ENCODE data around the gene TEDC1.
"Not testable (repeated sequence)": the region's sequence is repeated elsewhere in the genome, so short reads cannot be mapped to it uniquely, and the experiment has no call there.

Gene TEDC1

GRCh38 chr14:105541218-105541875 is 50.3 kb downstream of the TEDC1 start:
- Histone ChIP-seq H3K79me2 (ENCODE audit: low read length) (no peaks in the 10 kb centered on the region), H4K20me1 (ENCODE audit: insufficient read depth, low read length) (no peaks in the 10 kb centered on the region), H3K9me2 (replicated peaks; ENCODE audit: insufficient read depth, low read length) (no peaks in the 10 kb centered on the region), H3K9ac (ENCODE audit: low read length) (no peak overlapping the region), H3K4me2 (ENCODE audit: low read depth, low read length) (no peak overlapping the region), H2AFZ (ENCODE audit: low read length) (no peak overlapping the region), H3K36me3 (replicated peaks; ENCODE audit: insufficient read depth, low read length) (no peaks in the 10 kb centered on the region), H3K9me3 (replicated peaks; ENCODE audit: insufficient read depth, low read length) (no peaks in the 10 kb centered on the region), H3K4me1 (ENCODE audit: low read length) (peaks cover 3% of the 10 kb centered on the region; the same call in 1 of the 2 replicates), H3K4me3 (ENCODE audit: low read length) (no peak overlapping the region), H3F3A (ENCODE audit: insufficient read depth, low read length) (no peaks in the 10 kb centered on the region), H3K27ac (ENCODE audit: low read length) (no peak overlapping the region), H3K27me3 (replicated peaks; ENCODE audit: insufficient read depth, low read length) (peaks cover 19% of the 10 kb centered on the region; the same call in 1 of the 2 replicates)
- DNase-seq = no peak
- TF ChIP-seq EZH2phosphoT487 (IDR thresholded peaks at IDR 0.05; ENCODE audit: low read length) (no peak), CTCF (IDR thresholded peaks at IDR 0.05; ENCODE audit: low read length) (no peak), EZH2 (optimal IDR thresholded peaks at IDR 0.05; ENCODE audit: low read depth, low read length) (no peak)

- not testable (repeated sequence) for H3K9ac ChIP-seq (ENCODE audit: low read length); DNase-seq; H3K9me3 ChIP-seq (replicated peaks; ENCODE audit: insufficient read depth, low read length); H3K4me3 ChIP-seq (ENCODE audit: low read length); H2AFZ ChIP-seq (ENCODE audit: low read length); H3K79me2 ChIP-seq (ENCODE audit: low read length); H3K4me1 ChIP-seq (ENCODE audit: low read length); H4K20me1 ChIP-seq (ENCODE audit: insufficient read depth, low read length); H3K4me2 ChIP-seq (ENCODE audit: low read depth, low read length); H3K27ac ChIP-seq (ENCODE audit: low read length); H3K9me2 ChIP-seq (replicated peaks; ENCODE audit: insufficient read depth, low read length); H3K27me3 ChIP-seq (replicated peaks; ENCODE audit: insufficient read depth, low read length); H3F3A ChIP-seq (ENCODE audit: insufficient read depth, low read length); H3K36me3 ChIP-seq (replicated peaks; ENCODE audit: insufficient read depth, low read length)
Observed at GRCh38 chr14:105545676-105546075, 54.6 kb downstream of the TEDC1 start.

- not testable (repeated sequence) for H3K27ac ChIP-seq (ENCODE audit: low read length); H3K36me3 ChIP-seq (replicated peaks; ENCODE audit: insufficient read depth, low read length); H3K4me2 ChIP-seq (ENCODE audit: low read depth, low read length); H4K20me1 ChIP-seq (ENCODE audit: insufficient read depth, low read length); DNase-seq; H3K9me2 ChIP-seq (replicated peaks; ENCODE audit: insufficient read depth, low read length); H3K4me1 ChIP-seq (ENCODE audit: low read length); H3K79me2 ChIP-seq (ENCODE audit: low read length); H3K4me3 ChIP-seq (ENCODE audit: low read length); H3K9me3 ChIP-seq (replicated peaks; ENCODE audit: insufficient read depth, low read length); H3K27me3 ChIP-seq (replicated peaks; ENCODE audit: insufficient read depth, low read length); H2AFZ ChIP-seq (ENCODE audit: low read length); H3F3A ChIP-seq (ENCODE audit: insufficient read depth, low read length); H3K9ac ChIP-seq (ENCODE audit: low read length)
Observed at GRCh38 chr14:105546410-105546809, 55.4 kb downstream of the TEDC1 start.

- H3K27me3 ChIP-seq (replicated peaks; ENCODE audit: insufficient read depth, low read length); H3K36me3 ChIP-seq (replicated peaks; ENCODE audit: insufficient read depth, low read length); H3K4me2 ChIP-seq (ENCODE audit: low read depth, low read length); H3K79me2 ChIP-seq (ENCODE audit: low read length); H2AFZ ChIP-seq (ENCODE audit: low read length); H3K4me3 ChIP-seq (ENCODE audit: low read length); H3K4me1 ChIP-seq (ENCODE audit: low read length); H3K9me2 ChIP-seq (replicated peaks; ENCODE audit: insufficient read depth, low read length); H4K20me1 ChIP-seq (ENCODE audit: insufficient read depth, low read length); H3K27ac ChIP-seq (ENCODE audit: low read length); H3K9ac ChIP-seq (ENCODE audit: low read length); H3K9me3 ChIP-seq (replicated peaks; ENCODE audit: insufficient read depth, low read length); H3F3A ChIP-seq (ENCODE audit: insufficient read depth, low read length); DNase-seq: not testable (repeated sequence)
Observed at GRCh38 chr14:105547072-105547471, 56.0 kb downstream of the TEDC1 start.

GRCh38 chr14:105547741-105548169 is 56.7 kb downstream of the TEDC1 start:
- Histone ChIP-seq H4K20me1 (ENCODE audit: insufficient read depth, low read length) (no peaks in the 10 kb centered on the region), H3F3A (ENCODE audit: insufficient read depth, low read length) (no peaks in the 10 kb centered on the region), H3K9ac (ENCODE audit: low read length) (no peak overlapping the region), H3K9me2 (replicated peaks; ENCODE audit: insufficient read depth, low read length) (no peaks in the 10 kb centered on the region), H3K27ac (ENCODE audit: low read length) (no peak overlapping the region), H3K79me2 (ENCODE audit: low read length) (no peaks in the 10 kb centered on the region), H2AFZ (ENCODE audit: low read length) (no peak overlapping the region), H3K4me3 (ENCODE audit: low read length) (no peak overlapping the region), H3K36me3 (replicated peaks; ENCODE audit: insufficient read depth, low read length) (no peaks in the 10 kb centered on the region), H3K4me1 (ENCODE audit: low read length) (no peaks in the 10 kb centered on the region), H3K4me2 (ENCODE audit: low read depth, low read length) (no peak overlapping the region), H3K27me3 (replicated peaks; ENCODE audit: insufficient read depth, low read length) (peaks cover 4% of the 10 kb centered on the region; the same call in 1 of the 2 replicates), H3K9me3 (replicated peaks; ENCODE audit: insufficient read depth, low read length) (no peaks in the 10 kb centered on the region)
- TF ChIP-seq EZH2 (optimal IDR thresholded peaks at IDR 0.05; ENCODE audit: low read depth, low read length) (no peak), EZH2phosphoT487 (IDR thresholded peaks at IDR 0.05; ENCODE audit: low read length) (no peak), CTCF (IDR thresholded peaks at IDR 0.05; ENCODE audit: low read length) (no peak)
- no peak for DNase-seq
